GM12878 (cell line): ENCODE data around the gene MEIOSIN. TPM values are rescaled to one million over a fixed set of nuclear protein-coding genes. Genes with fewer than 3 reads are reported as not detected.

ENCODE experiments used
- ATAC-seq: fragments of 200-7000 bp; cut with Tn5 transposase; 3 replicates; pipeline ENCODE4 v1.9.1; 2020; ENCODE audit warnings: mild to moderate bottlenecking, moderate library complexity
- BruUV-seq: library from RNA; stranded (reverse); fragments of 400-500 nt; replicated peaks from 2 replicates; lab custom pipeline; 2021; lab: Mats Ljungman, UMichigan
- CTCF ChIA-PET: fragments of 300-600 bp; sonication (Branson Sonifier 250); formaldehyde crosslinking; extraction: SDS; loops from one replicate; lab custom pipeline; 2021; ENCODE audit warnings: inconsistent platforms; lab: Yijun Ruan, JAX
- POLR2A ChIA-PET: fragments of 350-600 bp; formaldehyde crosslinking; extraction: SDS; loops from one replicate; lab custom pipeline; 2021; ENCODE audit warnings: inconsistent platforms; lab: Charles Lee
- RAD21 ChIA-PET: fragments of 300-600 bp; sonication (Branson Sonifier 250); formaldehyde crosslinking; loops from one replicate; lab custom pipeline; 2023; ENCODE audit warnings: antibody characterized with exemption; ENCODE audit not compliant: unreplicated experiment; lab: Charles Lee
- SMC1A ChIA-PET: fragments of 300-600 bp; sonication (Branson Sonifier 250); formaldehyde crosslinking; loops from one replicate; lab custom pipeline; 2023; ENCODE audit not compliant: unreplicated experiment, uncharacterized antibody; lab: Charles Lee
- DNase-seq: peaks from one replicate; pipeline ENCODE4 v3.0.0-alpha.2; 2011; ENCODE audit warnings: low read depth, low spot score
- FAIRE-seq: peaks from 3 replicates; lab custom pipeline; 2011; peaks lifted over from hg19 to GRCh38; lab: Jason Lieb, UNC
- H2AFZ ChIP-seq: 2 replicates; pipeline ENCODE4 v1.6.0; 2011; ENCODE audit warnings: low read depth, low read length, control low read depth; ENCODE audit not compliant: control insufficient read depth
- H3K27ac ChIP-seq: 2 replicates; pipeline ENCODE4 v1.5.1; 2011; ENCODE audit warnings: control low read depth; ENCODE audit not compliant: control insufficient read depth, insufficient read depth
- H3K27me3 ChIP-seq, 2 experiments: replicated peaks in 1 of 2; 2 replicates each; pipeline versions ENCODE4 v1.6.0 to v1.6.1; 2011; ENCODE audit warnings: low read length in 1 of 2; ENCODE audit not compliant: control insufficient read depth in 2 of 2, insufficient read depth in 2 of 2
- H3K36me3 ChIP-seq, 2 experiments: 2 replicates each; pipeline ENCODE4 v1.5.1; 2011; ENCODE audit warnings: low read length in 1 of 2; ENCODE audit not compliant: control insufficient read depth in 2 of 2, insufficient read depth in 2 of 2
- H3K4me1 ChIP-seq: 2 replicates; pipeline ENCODE4 v1.6.1; 2011; ENCODE audit warnings: mild to moderate bottlenecking, low read length, moderate library complexity, mixed read lengths; ENCODE audit not compliant: control insufficient read depth, insufficient read depth
- H3K4me2 ChIP-seq: 2 replicates; pipeline ENCODE4 v1.6.0; 2011; ENCODE audit warnings: control low read depth; ENCODE audit not compliant: control insufficient read depth, insufficient read depth
- H3K4me3 ChIP-seq: fragments of 200-600 bp; sonication (generic); 2 replicates; pipeline ENCODE4 v1.5.1; 2016
- H3K79me2 ChIP-seq: 2 replicates; pipeline ENCODE4 v1.6.0; 2011; ENCODE audit warnings: low read length; ENCODE audit not compliant: control insufficient read depth, insufficient read depth
- H3K9ac ChIP-seq: 2 replicates; pipeline ENCODE4 v1.8.0; 2011; ENCODE audit warnings: low read length, control low read depth, mixed read lengths; ENCODE audit not compliant: control insufficient read depth, insufficient read depth
- H3K9me3 ChIP-seq: replicated peaks from 3 replicates; pipeline ENCODE4 v1.5.1; 2011; ENCODE audit warnings: mild to moderate bottlenecking, low read length; ENCODE audit not compliant: control insufficient read depth, insufficient read depth
- H4K20me1 ChIP-seq: 2 replicates; pipeline ENCODE4 v1.6.0; 2011; ENCODE audit not compliant: control insufficient read depth, insufficient read depth
- POLR2A ChIP-seq: IDR thresholded peaks from 2 replicates; pipeline ENCODE4 v1.6.1; 2011; ENCODE audit warnings: low read depth, mild to moderate bottlenecking, low read length
- WGBS: methylation state at CpG from one replicate; pipeline ENCODE4 v1.1.6; 2016; ENCODE audit warnings: low lambda C conversion rate; ENCODE audit not compliant: insufficient replicate concordance, insufficient coverage; ENCODE audit errors: missing lambda C conversion rate; 5-methylcytosine and 5-hydroxymethylcytosine counted together
- in situ Hi-C: fragments of 300-500 bp; cut with MboI; formaldehyde crosslinking; loops from 9 replicates; pipeline ENCODE4 v1.14.3; 2018; ENCODE audit warnings: mixed read lengths
- intact Hi-C: fragments of 100-400 bp; cut with micrococcal nuclease; formaldehyde crosslinking; loops from one replicate; pipeline ENCODE4 v1.14.2; 2022; ENCODE audit not compliant: unreplicated experiment
- polyA plus RNA-seq, 11 experiments: library from polyadenylated mRNA; depleted of rRNA in 4 of 11; unstranded in 6 of 11; stranded (reverse) in 5 of 11; fragments of >200 nt; fragmentation: Nextera tagmentation in 4 of 11; fragmentation: Illumina TruSeq in 1 of 11; extraction: Ambion mirVana in 4 of 11; extraction: Trizol in 1 of 11; gene quantifications; 1 replicate in 1 of 11; 2 replicates in 10 of 11; pipeline versions ENCODE4 v1.2.1 to v1.2.3, GENCODE V29; 2011 to 2016; ENCODE audit warnings: inconsistent platforms in 2 of 11, missing spikeins in 2 of 11, low read depth in 1 of 11
- total RNA-seq, 4 experiments: library from RNA; depleted of rRNA in 3 of 4; stranded (reverse); fragments of >200 nt in 3 of 4; fragmentation: Illumina TruSeq in 1 of 4; extraction: Trizol in 1 of 4; gene quantifications; 2 replicates each; pipeline versions ENCODE4 v1.2.1 to v1.2.3, GENCODE V29; 2013 to 2021
- TF ChIP-seq, protein P1 (sequence below): IDR thresholded peaks from 2 replicates; pipeline ENCODE4 v1.6.1; 2012; ENCODE audit warnings: improper control_type of control experiment, low read depth, low read length; ENCODE audit not compliant: insufficient replicate concordance

Gene MEIOSIN
- total and polyA plus RNA-seq, 10 of the 15 experiments (the other 5 are each of a cell fraction or from before 2014, with no cell fraction given), result 0.05 to 0.66 (median 0.14) TPM; not detected in 4

DNA sequence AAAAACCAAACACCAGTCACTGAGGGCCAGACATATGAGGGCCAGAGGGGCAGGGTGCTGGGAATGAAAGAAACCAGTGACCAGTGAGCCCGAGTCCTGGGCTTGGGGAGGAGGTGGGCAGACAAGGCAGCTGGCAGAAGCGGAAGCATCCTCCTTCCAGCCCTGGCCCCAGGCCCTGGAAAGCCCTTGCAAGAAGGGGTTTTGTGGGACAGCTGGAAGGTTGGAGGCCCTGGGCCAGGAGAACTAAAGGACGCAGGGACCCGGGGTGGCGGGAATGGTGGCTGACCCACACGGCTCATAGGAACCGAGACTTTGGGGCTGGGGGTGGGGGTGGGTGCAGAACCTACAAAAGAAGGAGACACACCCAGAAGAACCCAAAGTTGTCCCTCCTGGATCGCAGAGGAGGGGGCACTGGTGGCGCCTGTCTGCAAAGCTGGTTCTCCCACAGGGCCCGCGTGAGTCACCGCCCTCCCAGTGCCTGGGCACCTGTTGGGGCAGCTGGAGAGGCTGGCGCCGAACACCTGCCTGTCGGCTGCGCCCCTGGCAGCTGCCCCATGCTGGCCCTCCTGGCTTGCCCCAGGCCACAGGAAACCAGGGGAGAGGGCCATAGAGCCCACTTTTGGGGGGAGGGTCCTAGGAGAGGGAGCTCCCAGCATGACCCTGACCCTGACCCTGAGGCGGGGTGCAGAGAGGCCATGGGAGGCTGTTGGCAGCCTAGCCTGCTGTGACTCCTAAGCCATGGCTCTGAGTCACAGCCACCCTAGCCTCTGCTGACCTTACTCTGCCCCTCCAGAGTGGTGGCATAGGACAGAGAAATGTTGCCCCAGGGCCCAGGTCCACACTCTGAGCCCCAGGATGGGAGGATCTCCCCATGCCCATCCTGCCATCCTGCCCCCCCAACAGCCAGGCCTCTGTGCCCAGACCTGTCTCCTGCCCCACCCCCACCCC lies 48.2 kb downstream of the MEIOSIN start:
- no peak overlapping the region for H3K27ac ChIP-seq
- no peak overlapping the region for H3K4me3 ChIP-seq
- intact Hi-C loops (no loop called here), in situ Hi-C loops (no loop called here)
- no peak overlapping the region for H3K4me2 ChIP-seq
- ChIA-PET CTCF (interaction anchor here (0.6 kb wide), 1 partner anchor 13 kb away, joined by 3 read pairs; no protein-coding TSS in a partner anchor), POLR2A (no interaction called here), RAD21 (interaction anchor here (1.8 kb wide), 1 partner anchor 89 kb away, joined by 3 read pairs; the partner anchor contains the start of gene QPCTL), SMC1A (no interaction called here)
- 73% methylated on average over 17 of the region's 17 CpGs for WGBS
- H3K79me2 ChIP-seq, result no peaks in the 10 kb centered on the region
- TF ChIP-seq, protein P1, sequence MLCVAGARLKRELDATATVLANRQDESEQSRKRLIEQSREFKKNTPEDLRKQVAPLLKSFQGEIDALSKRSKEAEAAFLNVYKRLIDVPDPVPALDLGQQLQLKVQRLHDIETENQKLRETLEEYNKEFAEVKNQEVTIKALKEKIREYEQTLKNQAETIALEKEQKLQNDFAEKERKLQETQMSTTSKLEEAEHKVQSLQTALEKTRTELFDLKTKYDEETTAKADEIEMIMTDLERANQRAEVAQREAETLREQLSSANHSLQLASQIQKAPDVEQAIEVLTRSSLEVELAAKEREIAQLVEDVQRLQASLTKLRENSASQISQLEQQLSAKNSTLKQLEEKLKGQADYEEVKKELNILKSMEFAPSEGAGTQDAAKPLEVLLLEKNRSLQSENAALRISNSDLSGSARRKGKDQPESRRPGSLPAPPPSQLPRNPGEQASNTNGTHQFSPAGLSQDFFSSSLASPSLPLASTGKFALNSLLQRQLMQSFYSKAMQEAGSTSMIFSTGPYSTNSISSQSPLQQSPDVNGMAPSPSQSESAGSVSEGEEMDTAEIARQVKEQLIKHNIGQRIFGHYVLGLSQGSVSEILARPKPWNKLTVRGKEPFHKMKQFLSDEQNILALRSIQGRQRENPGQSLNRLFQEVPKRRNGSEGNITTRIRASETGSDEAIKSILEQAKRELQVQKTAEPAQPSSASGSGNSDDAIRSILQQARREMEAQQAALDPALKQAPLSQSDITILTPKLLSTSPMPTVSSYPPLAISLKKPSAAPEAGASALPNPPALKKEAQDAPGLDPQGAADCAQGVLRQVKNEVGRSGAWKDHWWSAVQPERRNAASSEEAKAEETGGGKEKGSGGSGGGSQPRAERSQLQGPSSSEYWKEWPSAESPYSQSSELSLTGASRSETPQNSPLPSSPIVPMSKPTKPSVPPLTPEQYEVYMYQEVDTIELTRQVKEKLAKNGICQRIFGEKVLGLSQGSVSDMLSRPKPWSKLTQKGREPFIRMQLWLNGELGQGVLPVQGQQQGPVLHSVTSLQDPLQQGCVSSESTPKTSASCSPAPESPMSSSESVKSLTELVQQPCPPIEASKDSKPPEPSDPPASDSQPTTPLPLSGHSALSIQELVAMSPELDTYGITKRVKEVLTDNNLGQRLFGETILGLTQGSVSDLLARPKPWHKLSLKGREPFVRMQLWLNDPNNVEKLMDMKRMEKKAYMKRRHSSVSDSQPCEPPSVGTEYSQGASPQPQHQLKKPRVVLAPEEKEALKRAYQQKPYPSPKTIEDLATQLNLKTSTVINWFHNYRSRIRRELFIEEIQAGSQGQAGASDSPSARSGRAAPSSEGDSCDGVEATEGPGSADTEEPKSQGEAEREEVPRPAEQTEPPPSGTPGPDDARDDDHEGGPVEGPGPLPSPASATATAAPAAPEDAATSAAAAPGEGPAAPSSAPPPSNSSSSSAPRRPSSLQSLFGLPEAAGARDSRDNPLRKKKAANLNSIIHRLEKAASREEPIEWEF, result no peak
- peak; percentile 54; the same call in 1 of the 2 replicates for TF ChIP-seq POLR2A
- H2AFZ ChIP-seq, result no peak overlapping the region
- FAIRE-seq (no peak), ATAC-seq (no peak), DNase-seq (no peak)
- H4K20me1 ChIP-seq, result no peaks in the 10 kb centered on the region
- no peaks in the 10 kb centered on the region for H3K27me3 ChIP-seq
- H3K4me1 ChIP-seq, result peaks cover 11% of the 10 kb centered on the region
- H3K36me3 ChIP-seq, result peaks cover 0 to 2% of the 10 kb centered on the region in 2 experiments; a peak in 1 of 4 replicates
- no peaks in the 10 kb centered on the region for H3K9me3 ChIP-seq
- no TSS peak for BruUV-seq
- H3K9ac ChIP-seq, result no peak overlapping the region
